HL-60 (cell line): ENCODE data around the gene ADCY3.

Source experiments
- DNase-seq, 2 experiments: peaks; one replicate each; pipeline ENCODE4 v3.0.0-alpha.2; 2010 to 2020; ENCODE audit warnings: low read depth in 1 of 2, low spot score in 1 of 2
- H3K27ac ChIP-seq: fragments of 250-450 bp; sonication (Bioruptor Pico); replicated peaks from 2 replicates; pipeline ENCODE4 v1.5.1; 2020; ENCODE audit warnings: mild to moderate bottlenecking, moderate library complexity
- H3K27me3 ChIP-seq: fragments of 250-450 bp; sonication (Bioruptor Pico); 2 replicates; pipeline ENCODE4 v1.5.1; 2021; ENCODE audit warnings: mild to moderate bottlenecking, moderate library complexity; ENCODE audit not compliant: insufficient read depth, poor library complexity, severe bottlenecking
- H3K4me3 ChIP-seq: replicated peaks from 2 replicates; pipeline ENCODE4 v1.5.1; 2011; ENCODE audit warnings: mild to moderate bottlenecking, control low read depth, low read length; ENCODE audit not compliant: insufficient read depth
- CTCF ChIP-seq: IDR thresholded peaks from one replicate; pipeline ENCODE4 v1.5.1; 2011; ENCODE audit warnings: low read length, control low read depth, inconsistent platforms; ENCODE audit not compliant: insufficient read depth
- GABPA ChIP-seq: IDR thresholded peaks from 2 replicates; pipeline ENCODE4 v1.6.1; 2012; ENCODE audit warnings: low read depth
- POLR2AphosphoS5 ChIP-seq: IDR thresholded peaks from 2 replicates; pipeline ENCODE4 v1.6.1; 2012; ENCODE audit warnings: low read depth
- REST ChIP-seq: IDR thresholded peaks from 2 replicates; pipeline ENCODE4 v1.6.1; 2012; ENCODE audit warnings: low read depth; ENCODE audit not compliant: insufficient replicate concordance
- SPI1 ChIP-seq: IDR thresholded peaks from 2 replicates; pipeline ENCODE4 v1.6.1; 2012; ENCODE audit warnings: low read depth, mild to moderate bottlenecking, borderline replicate concordance

The ADCY3 gene

GRCh38 chr2:24958411-24958935 lies 38.4 kb upstream of the ADCY3 start:
- TF ChIP-seq CTCF: no peak
- no peak for TF ChIP-seq GABPA
- no peak for TF ChIP-seq SPI1
- TF ChIP-seq REST: no peak
- no peak for TF ChIP-seq POLR2AphosphoS5
- Histone ChIP-seq H3K27me3 (no peaks in the 10 kb centered on the region), H3K4me3 (no peak overlapping the region), H3K27ac (no peak overlapping the region)
- DNase-seq: no peak

GRCh38 chr2:24957976-24958375 lies 37.9 kb upstream of the ADCY3 start:
- no peak overlapping the region for H3K27ac ChIP-seq
- DNase-seq: no peak
- TF ChIP-seq REST: no peak
- no peak for TF ChIP-seq CTCF
- no peak for TF ChIP-seq GABPA
- no peak for TF ChIP-seq SPI1
- TF ChIP-seq POLR2AphosphoS5: no peak
- H3K27me3 ChIP-seq: no peaks in the 10 kb centered on the region
- H3K4me3 ChIP-seq: no peak overlapping the region

- H3K4me3 ChIP-seq: no peak overlapping the region
- TF ChIP-seq POLR2AphosphoS5 (no peak), GABPA (no peak), SPI1 (no peak), CTCF (no peak), REST (no peak)
- DNase-seq: no peak
- H3K27ac ChIP-seq: no peak overlapping the region
- no peaks in the 10 kb centered on the region for H3K27me3 ChIP-seq
Measured at GRCh38 chr2:24957221-24957620, 37.2 kb upstream of the ADCY3 start.
